ENCODE data around the gene ZNF768.

- no peak for TF ChIP-seq NR3C1 (CRISPR knock-in tag; IDR thresholded peaks at IDR 0.05)
- TF ChIP-seq RNF219 (CRISPR knock-in tag; IDR thresholded peaks at IDR 0.05) = no peak
- TF ChIP-seq EZH2 (conservative IDR thresholded peaks at IDR 0.05; ENCODE audit: low read depth, low read length) = no peak
- no peak for TF ChIP-seq ZNF256 (CRISPR knock-in tag; conservative IDR thresholded peaks at IDR 0.05)
These were observed 8.9 kb upstream of the ZNF768 start for GRCh38 chr16:30535106-30535776.

All from HepG2 (cell line).